OCI-LY7 (cell line): ENCODE data around the gene CIAO2B. TPM values are rescaled to one million over a fixed set of nuclear protein-coding genes. Genes with fewer than 3 reads are reported as not detected.

Source experiments
- BruUV-seq: library from RNA; stranded (reverse); fragments of 400-500 nt; replicated peaks from 2 replicates; lab custom pipeline; 2021; lab: Mats Ljungman, UMichigan
- CTCF ChIA-PET: fragments of 300-600 bp; sonication (Branson Sonifier 250); formaldehyde crosslinking; loops from one replicate; lab custom pipeline; 2022; ENCODE audit warnings: antibody characterized with exemption; ENCODE audit not compliant: unreplicated experiment; lab: Charles Lee
- POLR2A ChIA-PET: fragments of 300-600 bp; sonication (Branson Sonifier 250); formaldehyde crosslinking; loops from one replicate; lab custom pipeline; 2022; ENCODE audit warnings: antibody characterized with exemption; lab: Charles Lee
- DNase-seq: peaks from one replicate; pipeline ENCODE4 v3.0.0-alpha.2; 2015; ENCODE audit warnings: low spot score
- H2AFZ ChIP-seq: fragments of 200-600 bp; sonication (generic), shearing (Covaris generic); 2 replicates; pipeline ENCODE4 v1.6.1; 2014; ENCODE audit warnings: mild to moderate bottlenecking, antibody characterized with exemption, low read length, moderate library complexity
- H3K27ac ChIP-seq: fragments of 200-600 bp; sonication (generic); 2 replicates; pipeline ENCODE4 v1.5.1; 2014; ENCODE audit warnings: mixed run types, low read depth, mild to moderate bottlenecking, moderate library complexity, low read length, inconsistent platforms; ENCODE audit not compliant: poor library complexity, severe bottlenecking
- H3K36me3 ChIP-seq: fragments of 200-600 bp; sonication (generic); 2 replicates; pipeline ENCODE4 v1.6.1; 2014; ENCODE audit warnings: mild to moderate bottlenecking, antibody characterized with exemption, low read length, moderate library complexity, mixed read lengths; ENCODE audit not compliant: insufficient read depth
- H3K4me1 ChIP-seq: fragments of 200-600 bp; sonication (generic); 2 replicates; pipeline ENCODE4 v1.5.1; 2014; ENCODE audit warnings: mild to moderate bottlenecking, low read length; ENCODE audit not compliant: insufficient read depth, poor library complexity, severe bottlenecking
- H3K4me2 ChIP-seq: fragments of 200-600 bp; sonication (generic); 2 replicates; pipeline ENCODE4 v1.6.1; 2014; ENCODE audit warnings: mild to moderate bottlenecking, low read length
- H3K4me3 ChIP-seq: fragments of 200-600 bp; sonication (generic); 2 replicates; pipeline ENCODE4 v1.5.1; 2014; ENCODE audit warnings: mild to moderate bottlenecking, low read depth, low read length; ENCODE audit not compliant: poor library complexity, severe bottlenecking
- H3K79me2 ChIP-seq: fragments of 200-600 bp; sonication (generic); 2 replicates; pipeline ENCODE4 v1.6.1; 2016; ENCODE audit warnings: low read depth, mild to moderate bottlenecking, low read length, moderate library complexity, mixed read lengths; ENCODE audit not compliant: insufficient read depth
- H3K9me2 ChIP-seq: fragments of 200-600 bp; sonication (generic); 2 replicates; pipeline ENCODE4 v1.6.1; 2016; ENCODE audit warnings: mild to moderate bottlenecking, low read length, mixed read lengths; ENCODE audit not compliant: insufficient read depth
- H3K9me3 ChIP-seq: fragments of 200-600 bp; sonication (generic); 2 replicates; pipeline ENCODE4 v1.6.1; 2014; ENCODE audit warnings: mild to moderate bottlenecking, mixed run types, low read length, mixed read lengths
- H4K20me1 ChIP-seq: fragments of 200-600 bp; sonication (generic); 2 replicates; pipeline ENCODE4 v1.6.1; 2014; ENCODE audit warnings: mild to moderate bottlenecking, antibody characterized with exemption, low read length, moderate library complexity, mixed read lengths; ENCODE audit not compliant: insufficient read depth
- EZH2phosphoT487 ChIP-seq: fragments of 200-600 bp; sonication (generic); IDR thresholded peaks from 2 replicates; pipeline ENCODE4 v1.6.1; 2018; ENCODE audit warnings: low read depth, borderline replicate concordance, mild to moderate bottlenecking, mixed run types, antibody characterized with exemption, low read length, moderate library complexity, mixed read lengths
- intact Hi-C: fragments of 100-400 bp; cut with micrococcal nuclease; formaldehyde crosslinking; loops from one replicate; pipeline ENCODE4 v1.10.0; 2022; ENCODE audit not compliant: unreplicated experiment
- total RNA-seq, 2 experiments: library from RNA; depleted of rRNA in 1 of 2; stranded (reverse); fragments of >200 nt in 1 of 2; shearing (Covaris generic) in 1 of 2; gene quantifications; 2 replicates each; pipeline ENCODE4 v1.2.3, GENCODE V29; 2014 to 2022
- TF ChIP-seq, protein P1 (sequence below): fragments of 200-600 bp; sonication (generic); conservative IDR thresholded peaks from 2 replicates; pipeline ENCODE4 v1.5.1; 2014; ENCODE audit warnings: mild to moderate bottlenecking, antibody characterized with exemption, low read length, moderate library complexity, mixed read lengths

CIAO2B gene
- total RNA-seq, 2 experiments from 2014 or later = 76.4 to 133 TPM

DNA sequence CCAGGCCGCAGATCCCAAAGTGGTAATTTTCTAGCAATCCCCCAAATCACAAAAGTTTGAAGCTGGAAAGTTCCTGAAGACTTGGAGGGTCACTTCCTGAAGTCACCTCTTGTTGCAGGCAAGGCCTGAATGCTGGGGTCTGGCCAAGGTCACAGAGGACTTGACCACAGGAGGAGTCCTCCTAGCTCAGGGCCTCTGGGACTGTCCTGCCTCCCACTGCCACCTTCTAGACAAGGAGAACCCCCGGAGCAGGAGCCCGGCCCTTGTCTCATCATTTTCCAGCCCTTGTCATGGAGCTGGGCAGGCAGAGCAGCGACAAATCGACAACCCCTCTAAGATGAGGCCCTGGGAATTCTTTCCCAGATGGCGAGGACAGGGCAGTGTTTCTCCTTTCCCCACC is 15.8 kb downstream of the CIAO2B start:
- H3K9me3 ChIP-seq = no peaks in the 10 kb centered on the region
- CTCF ChIA-PET = no interaction called here

DNA sequence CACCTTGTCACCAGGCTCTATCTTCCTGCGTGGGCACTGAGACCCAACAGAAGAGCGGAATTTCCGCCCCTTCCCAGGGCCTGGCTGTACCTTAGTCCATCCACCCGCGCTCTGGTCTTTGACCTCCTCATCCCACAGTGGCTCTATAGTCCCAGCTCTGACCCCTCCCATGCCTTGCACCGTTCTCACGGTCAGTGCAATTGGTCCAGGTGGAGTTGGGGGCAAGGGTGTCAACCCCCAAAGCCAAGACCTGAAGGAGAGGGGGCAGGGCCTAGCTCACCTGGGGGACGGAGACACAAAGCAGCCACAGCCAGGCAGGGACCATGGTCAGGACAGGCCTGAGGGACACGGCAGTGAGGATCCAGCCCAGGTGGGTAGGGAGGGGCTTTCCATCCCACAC is 16.5 kb downstream of the CIAO2B start:
- H3K4me3 ChIP-seq = no peak overlapping the region
- TF ChIP-seq, protein P1, sequence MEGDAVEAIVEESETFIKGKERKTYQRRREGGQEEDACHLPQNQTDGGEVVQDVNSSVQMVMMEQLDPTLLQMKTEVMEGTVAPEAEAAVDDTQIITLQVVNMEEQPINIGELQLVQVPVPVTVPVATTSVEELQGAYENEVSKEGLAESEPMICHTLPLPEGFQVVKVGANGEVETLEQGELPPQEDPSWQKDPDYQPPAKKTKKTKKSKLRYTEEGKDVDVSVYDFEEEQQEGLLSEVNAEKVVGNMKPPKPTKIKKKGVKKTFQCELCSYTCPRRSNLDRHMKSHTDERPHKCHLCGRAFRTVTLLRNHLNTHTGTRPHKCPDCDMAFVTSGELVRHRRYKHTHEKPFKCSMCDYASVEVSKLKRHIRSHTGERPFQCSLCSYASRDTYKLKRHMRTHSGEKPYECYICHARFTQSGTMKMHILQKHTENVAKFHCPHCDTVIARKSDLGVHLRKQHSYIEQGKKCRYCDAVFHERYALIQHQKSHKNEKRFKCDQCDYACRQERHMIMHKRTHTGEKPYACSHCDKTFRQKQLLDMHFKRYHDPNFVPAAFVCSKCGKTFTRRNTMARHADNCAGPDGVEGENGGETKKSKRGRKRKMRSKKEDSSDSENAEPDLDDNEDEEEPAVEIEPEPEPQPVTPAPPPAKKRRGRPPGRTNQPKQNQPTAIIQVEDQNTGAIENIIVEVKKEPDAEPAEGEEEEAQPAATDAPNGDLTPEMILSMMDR = no peak
- no peak for TF ChIP-seq EZH2phosphoT487
- no peak for DNase-seq
- H3K4me1 ChIP-seq = no peaks in the 10 kb centered on the region
- ChIA-PET POLR2A (no interaction called here), CTCF (no interaction called here)
- intact Hi-C loops = no loop called here
- H3K79me2 ChIP-seq = no peaks in the 10 kb centered on the region
- H3K4me2 ChIP-seq = no peak overlapping the region
- H2AFZ ChIP-seq = no peak overlapping the region
- H3K9me3 ChIP-seq = no peaks in the 10 kb centered on the region
- H3K36me3 ChIP-seq = no peaks in the 10 kb centered on the region
- no peak overlapping the region for H3K27ac ChIP-seq
- no peaks in the 10 kb centered on the region for H4K20me1 ChIP-seq
- BruUV-seq = no TSS peak
- no peaks in the 10 kb centered on the region for H3K9me2 ChIP-seq

More for the DNA sequence above, 15.8 kb downstream of the CIAO2B start:
- no peak for TF ChIP-seq EZH2phosphoT487
- TF ChIP-seq, protein P1 = no peak
- no peak overlapping the region for H2AFZ ChIP-seq
- H3K79me2 ChIP-seq = no peaks in the 10 kb centered on the region
- H3K4me2 ChIP-seq = no peak overlapping the region
- no peaks in the 10 kb centered on the region for H3K9me2 ChIP-seq
- intact Hi-C loops = no loop called here
- DNase-seq = no peak
- no peaks in the 10 kb centered on the region for H3K36me3 ChIP-seq
- POLR2A ChIA-PET = no interaction called here
- no peak overlapping the region for H3K27ac ChIP-seq
- BruUV-seq = no TSS peak
- H3K4me3 ChIP-seq = no peak overlapping the region
- no peaks in the 10 kb centered on the region for H4K20me1 ChIP-seq
- H3K4me1 ChIP-seq = no peaks in the 10 kb centered on the region

DNA sequence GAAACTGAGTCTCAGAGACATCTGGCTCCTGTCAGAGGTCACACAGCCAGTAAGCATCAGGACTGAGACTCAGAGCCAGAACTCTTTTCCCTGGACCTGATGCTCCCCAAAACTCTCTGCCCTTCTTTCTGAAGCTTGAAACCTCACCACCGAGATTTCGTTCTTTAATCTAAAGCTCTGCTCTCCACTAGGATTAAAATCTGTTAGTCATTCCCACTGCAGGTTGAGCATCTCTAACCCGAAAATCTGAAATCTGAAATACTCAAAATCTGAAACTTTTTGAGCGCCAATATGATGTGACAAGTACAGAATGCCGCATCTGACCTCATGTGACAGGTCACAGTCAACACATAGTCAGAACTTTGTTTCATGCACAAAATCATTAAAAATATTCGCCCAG is 17.7 kb downstream of the CIAO2B start:
- Histone ChIP-seq H3K27ac (no peak overlapping the region), H3K9me2 (no peaks in the 10 kb centered on the region), H3K4me3 (no peak overlapping the region), H3K4me1 (no peaks in the 10 kb centered on the region), H3K79me2 (no peaks in the 10 kb centered on the region), H3K4me2 (no peak overlapping the region), H2AFZ (no peak overlapping the region), H3K9me3 (no peaks in the 10 kb centered on the region), H4K20me1 (no peaks in the 10 kb centered on the region), H3K36me3 (no peaks in the 10 kb centered on the region)
- TF ChIP-seq EZH2phosphoT487 = no peak
- TF ChIP-seq, protein P1 = no peak
- no TSS peak for BruUV-seq
- ChIA-PET POLR2A (interaction anchor here (1.6 kb wide), 1 partner anchor 12 kb away, joined by 5 read pairs; no protein-coding TSS in a partner anchor), CTCF (no interaction called here)
- intact Hi-C loops = no loop called here
- no peak for DNase-seq
